GM10266 (cell line): ENCODE data around the gene IL1RAPL1.

Source experiments
- DNase-seq: peaks from one replicate; pipeline ENCODE4 v3.0.0; 2012; ENCODE audit errors: extremely low spot score
- CTCF ChIP-seq: IDR thresholded peaks from 2 replicates; pipeline ENCODE4 v1.5.1; 2012; ENCODE audit warnings: mild to moderate bottlenecking, low read depth; ENCODE audit not compliant: control insufficient read depth, insufficient read depth; ENCODE audit errors: missing control alignments

The IL1RAPL1 gene

DNA sequence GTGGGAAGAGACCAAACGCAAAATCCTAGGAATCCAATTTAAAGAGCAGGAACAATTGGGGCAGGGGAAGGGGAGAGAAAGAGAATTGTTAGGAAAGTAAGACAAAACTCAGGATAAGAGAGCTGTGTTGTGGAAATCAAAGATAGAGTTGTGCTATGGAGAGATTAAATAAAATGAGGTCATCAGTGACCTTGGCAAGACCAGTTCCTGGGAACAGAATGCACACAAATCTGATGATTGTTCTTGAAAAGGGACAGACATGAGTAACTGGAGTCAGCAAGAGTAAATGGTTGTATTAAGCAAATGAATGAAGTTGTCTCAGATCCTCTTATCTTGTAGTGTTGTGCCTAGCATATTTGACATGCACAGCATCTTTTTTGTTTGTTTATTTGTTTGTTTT lies 267.4 kb downstream of the IL1RAPL1 start:
- no peak for DNase-seq

DNA sequence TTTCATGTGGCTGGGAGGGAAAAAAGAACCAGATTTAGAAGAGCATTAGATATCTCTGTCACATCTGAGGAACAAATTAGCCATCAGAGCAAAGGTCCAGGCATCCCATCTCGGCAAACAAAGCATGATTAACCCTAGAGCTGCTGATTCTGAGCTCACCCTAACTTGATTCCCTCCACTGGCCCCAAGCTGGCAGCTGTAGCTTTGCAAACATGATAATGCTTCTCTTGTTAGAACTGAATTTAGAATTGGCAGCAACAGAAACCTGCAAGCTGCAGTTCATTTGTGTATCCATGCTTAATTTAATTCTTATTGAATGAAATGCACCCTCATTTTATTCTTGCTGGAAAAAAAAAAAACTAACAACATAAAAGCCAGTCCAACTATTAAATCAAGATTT lies 289.2 kb downstream of the IL1RAPL1 start:
- no peak for DNase-seq
- TF ChIP-seq CTCF = no peak

More for the DNA sequence above, 267.4 kb downstream of the IL1RAPL1 start:
- TF ChIP-seq CTCF = no peak

DNA sequence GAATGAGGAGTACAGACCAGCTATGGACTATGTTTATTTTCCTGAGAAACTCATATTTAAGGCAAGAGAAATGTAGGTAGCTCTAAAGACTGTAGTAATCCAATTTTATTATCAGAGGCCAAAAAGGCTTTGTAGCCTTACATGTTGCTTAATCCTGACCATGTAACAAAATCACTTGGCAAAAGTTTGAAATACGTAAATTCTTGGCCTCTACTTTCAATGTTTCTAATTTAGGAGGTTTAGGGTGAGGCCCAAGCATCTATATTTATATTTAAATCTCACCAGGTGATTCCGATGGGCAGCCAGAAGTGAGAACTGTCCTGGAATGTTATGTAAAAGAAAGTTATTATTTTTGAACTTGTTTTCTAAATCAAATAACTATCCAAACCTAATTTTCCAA lies 289.7 kb downstream of the IL1RAPL1 start:
- no peak for TF ChIP-seq CTCF
- no peak for DNase-seq

GRCh38 chrX:28880136-28880535 lies 292.9 kb downstream of the IL1RAPL1 start:
- TF ChIP-seq CTCF = no peak
- no peak for DNase-seq

GRCh38 chrX:28884823-28885222 lies 297.6 kb downstream of the IL1RAPL1 start:
- DNase-seq = no peak
- no peak for TF ChIP-seq CTCF

- no peak for DNase-seq
- no peak for TF ChIP-seq CTCF
These were observed 301.2 kb downstream of the IL1RAPL1 start for GRCh38 chrX:28888416-28888815.

DNA sequence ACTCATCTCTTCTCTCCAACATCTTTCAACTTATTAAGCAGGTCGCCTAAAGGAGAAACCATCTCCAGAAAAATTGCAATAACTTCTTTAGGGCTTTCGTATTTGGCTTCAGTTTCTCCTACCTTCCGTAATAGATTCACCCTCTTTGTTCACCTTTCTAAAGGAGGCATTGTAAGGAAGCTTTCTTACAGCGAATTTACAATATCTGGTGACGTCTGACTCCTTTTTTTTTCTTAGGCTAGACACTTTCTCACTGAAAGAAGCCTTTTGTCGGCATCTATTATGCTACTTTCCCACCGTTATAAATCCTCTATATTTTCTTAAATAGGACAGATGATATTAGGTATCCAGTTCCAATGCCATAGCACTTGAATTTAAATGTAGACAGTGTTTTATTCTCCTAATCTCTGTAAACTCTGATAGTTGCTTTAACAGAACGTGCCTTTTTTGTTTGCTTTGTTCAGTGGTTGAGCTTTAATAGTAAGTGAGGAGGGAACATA lies 302.4 kb downstream of the IL1RAPL1 start:
- no peak for DNase-seq
- no peak for TF ChIP-seq CTCF
